ENCODE results near the gene NHEJ1. TPM values are rescaled to one million over a fixed set of nuclear protein-coding genes. Genes with fewer than 3 reads are reported as not detected.

The NHEJ1 gene
- total and polyA plus RNA-seq, 2 of the 13 experiments (the other 11 are each of a cell fraction or from before 2014, with no cell fraction given), result 30.0 to 30.7 TPM

DNA sequence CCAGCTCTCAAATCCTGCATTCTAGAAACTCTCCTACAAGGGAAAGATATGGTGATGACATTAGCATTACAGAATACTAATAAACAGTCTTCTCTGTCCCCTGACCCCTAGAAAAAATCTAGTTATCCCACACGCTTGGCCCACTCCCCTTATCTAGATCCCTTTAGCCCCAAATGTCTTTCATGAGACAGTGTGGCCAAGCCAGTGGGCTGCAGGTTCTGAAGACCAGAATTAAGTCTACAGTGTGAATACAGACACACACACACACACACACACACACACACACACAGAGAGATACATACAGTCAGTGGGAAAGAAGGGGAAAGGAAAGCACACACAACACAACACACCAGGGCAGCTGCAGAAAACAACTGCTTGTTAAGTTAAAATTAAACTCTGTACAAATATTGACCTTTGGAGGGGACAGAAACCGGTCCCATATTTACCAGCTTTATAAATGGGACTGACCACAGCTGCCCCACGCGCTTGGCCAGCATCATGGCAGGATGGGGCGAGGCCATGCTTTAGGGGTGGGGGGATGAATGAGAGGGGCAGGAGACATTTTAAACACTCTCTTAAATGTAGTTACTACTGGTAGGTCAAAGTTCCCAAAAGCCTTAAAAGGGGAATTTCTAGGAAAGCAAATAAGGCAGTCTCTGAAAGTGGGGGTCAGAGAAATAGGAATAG is 49.1 kb downstream of the NHEJ1 start (continued):
- TF ChIP-seq, protein P1, sequence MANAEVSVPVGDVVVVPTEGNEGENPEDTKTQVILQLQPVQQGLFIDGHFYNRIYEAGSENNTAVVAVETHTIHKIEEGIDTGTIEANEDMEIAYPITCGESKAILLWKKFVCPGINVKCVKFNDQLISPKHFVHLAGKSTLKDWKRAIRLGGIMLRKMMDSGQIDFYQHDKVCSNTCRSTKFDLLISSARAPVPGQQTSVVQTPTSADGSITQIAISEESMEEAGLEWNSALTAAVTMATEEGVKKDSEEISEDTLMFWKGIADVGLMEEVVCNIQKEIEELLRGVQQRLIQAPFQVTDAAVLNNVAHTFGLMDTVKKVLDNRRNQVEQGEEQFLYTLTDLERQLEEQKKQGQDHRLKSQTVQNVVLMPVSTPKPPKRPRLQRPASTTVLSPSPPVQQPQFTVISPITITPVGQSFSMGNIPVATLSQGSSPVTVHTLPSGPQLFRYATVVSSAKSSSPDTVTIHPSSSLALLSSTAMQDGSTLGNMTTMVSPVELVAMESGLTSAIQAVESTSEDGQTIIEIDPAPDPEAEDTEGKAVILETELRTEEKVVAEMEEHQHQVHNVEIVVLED (CRISPR knock-in tag; IDR thresholded peaks at IDR 0.05; ENCODE audit: borderline replicate concordance), result no peak
- peak in 1 of 2 experiments; percentile 84; a peak in 2 of 4 replicates for TF ChIP-seq EP300 (IDR thresholded peaks at IDR 0.05; ENCODE audit: low read depth in 2 of 2, low read length in 2 of 2)
- TF ChIP-seq EP300 (CRISPR knock-in tag; IDR thresholded peaks at IDR 0.05; ENCODE audit: borderline replicate concordance), result peak; percentile 13; the same call in 1 of the 2 replicates
- TF ChIP-seq ZNF629 (CRISPR knock-in tag; conservative IDR thresholded peaks at IDR 0.05), result peak; percentile 55
- no peak for TF ChIP-seq CENPT (CRISPR knock-in tag; IDR thresholded peaks at IDR 0.05; ENCODE audit: low read depth)
- peak; percentile 50; the same call in 1 of the 2 replicates for TF ChIP-seq ZNF556 (CRISPR knock-in tag; IDR thresholded peaks at IDR 0.05; ENCODE audit: borderline replicate concordance)
- TF ChIP-seq, protein P2, sequence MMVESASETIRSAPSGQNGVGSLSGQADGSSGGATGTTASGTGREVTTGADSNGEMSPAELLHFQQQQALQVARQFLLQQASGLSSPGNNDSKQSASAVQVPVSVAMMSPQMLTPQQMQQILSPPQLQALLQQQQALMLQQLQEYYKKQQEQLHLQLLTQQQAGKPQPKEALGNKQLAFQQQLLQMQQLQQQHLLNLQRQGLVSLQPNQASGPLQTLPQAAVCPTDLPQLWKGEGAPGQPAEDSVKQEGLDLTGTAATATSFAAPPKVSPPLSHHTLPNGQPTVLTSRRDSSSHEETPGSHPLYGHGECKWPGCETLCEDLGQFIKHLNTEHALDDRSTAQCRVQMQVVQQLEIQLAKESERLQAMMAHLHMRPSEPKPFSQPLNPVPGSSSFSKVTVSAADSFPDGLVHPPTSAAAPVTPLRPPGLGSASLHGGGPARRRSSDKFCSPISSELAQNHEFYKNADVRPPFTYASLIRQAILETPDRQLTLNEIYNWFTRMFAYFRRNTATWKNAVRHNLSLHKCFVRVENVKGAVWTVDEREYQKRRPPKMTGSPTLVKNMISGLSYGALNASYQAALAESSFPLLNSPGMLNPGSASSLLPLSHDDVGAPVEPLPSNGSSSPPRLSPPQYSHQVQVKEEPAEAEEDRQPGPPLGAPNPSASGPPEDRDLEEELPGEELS (CRISPR knock-in tag; IDR thresholded peaks at IDR 0.05), result peak; percentile 99
- 0 out of 2 replicates have a peak, but pooled peaks have one; percentile 11 for TF ChIP-seq KLF9 (CRISPR knock-in tag; IDR thresholded peaks at IDR 0.05; ENCODE audit: low read depth)
- no peak for TF ChIP-seq ZSCAN22 (CRISPR knock-in tag; IDR thresholded peaks at IDR 0.05)
- peak; percentile 69; the same call in 1 of the 2 replicates for TF ChIP-seq NKX3-1 (CRISPR knock-in tag; IDR thresholded peaks at IDR 0.05)
- no peak for TF ChIP-seq SMARCC2 (IDR thresholded peaks at IDR 0.05)
- no peak for TF ChIP-seq ARNT (IDR thresholded peaks at IDR 0.05)
- TF ChIP-seq ZNF709 (CRISPR knock-in tag; IDR thresholded peaks at IDR 0.05), result no peak
- peak; percentile 67; the same call in 1 of the 2 replicates for TF ChIP-seq GZF1 (CRISPR knock-in tag; IDR thresholded peaks at IDR 0.05)
- TF ChIP-seq KAT8 (CRISPR knock-in tag; IDR thresholded peaks at IDR 0.05), result peak; percentile 51; the same call in 1 of the 2 replicates
- TF ChIP-seq ZNF317 (CRISPR knock-in tag; IDR thresholded peaks at IDR 0.05), result peak; percentile 46; the same call in 1 of the 2 replicates
- peak; percentile 86; the same call in 1 of the 2 replicates for TF ChIP-seq ZBTB7A (CRISPR knock-in tag; IDR thresholded peaks at IDR 0.05)
- no peak for TF ChIP-seq ZNF333 (CRISPR knock-in tag; IDR thresholded peaks at IDR 0.05; ENCODE audit: borderline replicate concordance)
- TF ChIP-seq MAZ (IDR thresholded peaks at IDR 0.05; ENCODE audit: borderline replicate concordance, low read depth, low read length), result no peak
- TF ChIP-seq MAZ (CRISPR knock-in tag; IDR thresholded peaks at IDR 0.05; ENCODE audit: low read depth), result peak; percentile 63
- TF ChIP-seq HMG20A (CRISPR knock-in tag; IDR thresholded peaks at IDR 0.05; ENCODE audit: borderline replicate concordance), result peak; percentile 85
- peak; percentile 60; the same call in 1 of the 2 replicates for TF ChIP-seq ZSCAN9 (CRISPR knock-in tag; IDR thresholded peaks at IDR 0.05; ENCODE audit: borderline replicate concordance)
- no peak for TF ChIP-seq MAFG (CRISPR knock-in tag; IDR thresholded peaks at IDR 0.05)
- TF ChIP-seq, protein P3, sequence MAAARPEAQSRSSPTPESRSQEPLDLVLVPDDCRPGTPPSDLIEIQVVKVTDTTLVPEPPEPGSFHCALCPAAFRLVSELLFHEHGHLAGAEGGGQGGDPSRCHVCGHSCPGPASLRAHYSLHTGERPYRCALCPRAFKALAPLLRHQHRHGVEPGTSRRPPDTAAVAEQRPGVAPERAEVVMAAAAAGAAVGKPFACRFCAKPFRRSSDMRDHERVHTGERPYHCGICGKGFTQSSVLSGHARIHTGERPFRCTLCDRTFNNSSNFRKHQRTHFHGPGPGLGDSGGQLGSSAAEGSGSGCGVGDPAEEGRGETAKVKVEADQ (CRISPR knock-in tag; IDR thresholded peaks at IDR 0.05; ENCODE audit: borderline replicate concordance), result no peak; the same call in 1 of the 2 replicates
- TF ChIP-seq, protein P4, sequence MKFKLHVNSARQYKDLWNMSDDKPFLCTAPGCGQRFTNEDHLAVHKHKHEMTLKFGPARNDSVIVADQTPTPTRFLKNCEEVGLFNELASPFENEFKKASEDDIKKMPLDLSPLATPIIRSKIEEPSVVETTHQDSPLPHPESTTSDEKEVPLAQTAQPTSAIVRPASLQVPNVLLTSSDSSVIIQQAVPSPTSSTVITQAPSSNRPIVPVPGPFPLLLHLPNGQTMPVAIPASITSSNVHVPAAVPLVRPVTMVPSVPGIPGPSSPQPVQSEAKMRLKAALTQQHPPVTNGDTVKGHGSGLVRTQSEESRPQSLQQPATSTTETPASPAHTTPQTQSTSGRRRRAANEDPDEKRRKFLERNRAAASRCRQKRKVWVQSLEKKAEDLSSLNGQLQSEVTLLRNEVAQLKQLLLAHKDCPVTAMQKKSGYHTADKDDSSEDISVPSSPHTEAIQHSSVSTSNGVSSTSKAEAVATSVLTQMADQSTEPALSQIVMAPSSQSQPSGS (CRISPR knock-in tag; IDR thresholded peaks at IDR 0.05), result peak; percentile 37; the same call in 1 of the 2 replicates

Data from HepG2 (cell line).